GM21515 (cell line): Measurements from ENCODE around the gene NSMF.

Source experiments
- ATAC-seq: cut with Tn5 transposase; IDR thresholded peaks from one replicate; pipeline ENCODE4 v1.9.1; 2021; ENCODE audit not compliant: unreplicated experiment

NSMF gene

DNA sequence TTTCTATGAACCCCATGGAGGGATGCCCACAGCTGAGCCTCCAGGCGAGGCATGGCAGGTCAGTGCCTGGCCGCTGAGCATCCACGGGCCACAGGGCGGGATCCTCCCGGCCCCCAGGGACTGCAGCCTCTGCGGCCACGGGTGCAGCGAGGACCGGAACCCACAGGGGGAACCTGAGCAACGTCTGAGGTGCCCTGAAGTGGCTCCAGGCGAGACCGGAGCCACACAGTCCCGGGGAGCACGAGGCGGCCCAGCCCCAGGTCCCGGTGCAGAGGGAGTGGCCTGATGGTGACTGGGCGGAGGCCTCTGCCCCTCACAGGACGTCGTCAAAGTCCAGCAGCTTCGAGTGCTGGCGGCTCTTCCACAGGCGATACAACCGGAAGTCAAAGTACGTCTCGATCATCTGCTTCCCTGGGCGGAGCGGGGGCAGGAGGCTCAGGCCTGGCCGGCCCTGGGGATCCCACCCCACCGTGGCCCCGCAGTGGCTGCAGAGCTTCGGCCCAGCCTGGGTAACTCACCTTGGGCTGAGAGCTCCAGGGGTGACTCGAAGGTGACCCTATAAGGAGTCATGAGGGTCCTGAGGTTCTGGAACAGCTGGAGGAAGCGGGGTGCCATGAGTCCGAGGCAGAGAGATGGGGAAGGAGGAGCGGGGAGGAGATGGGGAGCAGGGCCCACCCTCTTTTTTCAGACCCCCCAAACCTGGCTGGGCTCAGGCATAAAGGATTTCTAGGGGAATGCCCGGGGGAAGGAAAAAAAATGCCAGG is 9.9 kb downstream of the NSMF start:
- ATAC-seq: no peak

DNA sequence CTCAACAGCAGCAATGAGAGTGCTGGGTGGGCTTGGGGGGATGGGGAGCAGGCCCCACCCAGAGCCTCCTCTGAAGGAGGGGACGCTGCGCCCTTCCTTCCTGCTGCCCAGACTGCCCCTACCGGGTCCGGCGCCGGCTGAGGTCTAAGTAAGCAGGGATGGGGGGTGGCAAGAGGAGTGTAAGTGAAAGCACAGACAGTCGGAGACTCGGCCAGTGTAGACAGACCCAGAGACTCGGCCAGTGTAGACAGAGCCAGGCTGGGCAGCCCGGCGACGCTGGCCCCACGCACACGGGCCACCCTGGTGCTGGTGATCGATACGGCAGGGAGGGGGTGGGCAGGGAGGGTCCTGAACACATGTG is 10.6 kb downstream of the NSMF start:
- no peak for ATAC-seq

DNA sequence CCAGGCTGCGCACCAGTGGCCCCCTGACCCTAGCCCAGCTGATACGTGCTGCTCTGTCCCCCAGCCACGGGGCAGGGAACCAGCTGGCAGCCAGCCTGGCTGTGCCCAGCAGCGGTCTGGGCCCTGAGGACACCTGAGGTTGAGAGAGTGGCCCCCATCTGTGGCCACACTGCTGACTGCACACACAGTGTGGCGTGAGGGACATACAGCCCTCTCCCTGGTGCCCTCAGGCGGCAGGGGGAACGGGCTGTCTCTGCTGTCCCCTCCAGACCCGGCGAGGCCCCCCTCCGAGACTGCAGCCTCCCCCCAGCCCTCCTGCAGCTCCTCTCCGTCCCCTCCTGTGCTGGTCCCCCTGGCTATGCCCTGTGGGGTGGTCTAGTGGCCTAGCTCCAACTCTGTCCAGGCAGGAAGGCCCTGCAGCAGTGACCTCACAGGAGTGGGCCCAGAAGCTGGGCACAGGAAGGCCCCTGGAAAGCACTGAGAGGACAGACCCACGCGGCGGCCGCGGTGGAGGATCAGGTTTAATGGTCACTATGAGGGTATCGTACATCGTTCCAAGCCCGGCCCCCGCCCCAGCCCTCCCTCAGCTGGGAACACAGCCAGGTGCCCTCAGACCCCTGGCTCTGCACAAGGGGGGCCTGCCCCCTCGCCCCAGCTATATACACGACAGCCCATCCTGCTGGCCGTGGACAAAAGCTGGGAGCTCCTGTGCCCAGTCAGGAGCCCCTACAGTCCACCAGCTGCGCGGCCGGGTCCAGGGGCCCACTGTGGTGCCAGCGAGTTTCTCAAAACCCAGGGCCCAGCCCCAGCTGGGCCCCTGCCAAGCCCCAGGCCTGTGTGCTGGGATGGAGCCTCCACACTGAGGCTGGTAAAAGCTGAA is 11.2 kb downstream of the NSMF start:
- no peak for ATAC-seq

DNA sequence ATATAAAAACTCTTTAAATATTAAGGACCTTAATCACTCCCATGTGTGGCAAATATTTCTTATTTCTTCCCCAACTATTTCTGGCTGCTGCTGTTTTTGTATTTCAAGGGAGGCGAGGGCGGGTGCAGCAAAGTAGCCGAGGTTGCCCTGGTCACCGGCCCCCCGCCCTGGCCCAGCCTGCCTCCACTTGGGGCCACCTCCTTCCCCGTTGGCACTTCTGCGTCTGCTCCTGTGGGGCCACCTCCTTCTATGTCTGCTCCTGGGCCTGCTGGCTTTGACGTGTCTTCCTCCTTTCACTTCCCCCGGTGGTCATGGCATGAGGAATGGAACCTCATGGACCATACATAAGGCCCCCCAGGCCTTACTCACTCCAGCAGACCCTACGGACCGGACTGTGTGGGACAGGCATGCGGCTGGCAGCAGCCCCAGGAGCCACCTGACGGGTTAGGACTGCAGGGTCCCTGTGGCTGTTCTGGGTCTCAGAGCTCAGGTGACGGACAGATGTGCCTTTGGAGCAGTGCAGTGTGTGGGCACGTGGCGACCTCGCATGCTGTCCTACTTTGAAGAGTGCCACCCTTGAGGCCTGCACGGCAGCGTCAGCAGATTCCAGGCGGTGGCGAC is 12.2 kb downstream of the NSMF start:
- no peak for ATAC-seq

GRCh38 chr9:137445930-137446431 is 13.2 kb downstream of the NSMF start:
- no peak for ATAC-seq

DNA sequence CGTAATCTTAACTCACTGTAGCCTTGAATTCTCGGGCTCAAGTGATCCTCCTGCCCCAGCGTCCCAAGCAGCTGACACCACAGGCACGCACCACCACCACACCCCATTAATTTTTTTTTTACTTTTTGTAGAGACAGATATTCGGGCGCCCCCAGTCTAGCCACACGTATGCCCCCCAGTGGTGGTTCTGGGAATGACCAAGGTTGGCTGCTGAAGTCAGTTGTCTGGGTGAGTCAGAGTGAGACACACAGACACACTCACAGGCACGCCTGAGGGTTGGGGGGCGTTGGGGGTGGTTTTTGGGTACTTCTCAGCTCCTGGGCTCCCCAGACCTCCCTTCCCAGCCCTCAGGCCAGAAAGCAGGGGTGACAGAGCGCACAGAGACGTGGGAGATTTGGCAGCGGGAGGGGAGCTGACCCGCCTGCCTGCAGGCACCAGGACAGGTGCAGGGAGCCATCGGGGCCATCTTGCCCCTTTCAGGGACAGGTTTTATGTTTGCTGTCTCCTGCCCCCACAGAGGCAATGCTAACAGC is 13.8 kb downstream of the NSMF start:
- peak; percentile 51 for ATAC-seq

DNA sequence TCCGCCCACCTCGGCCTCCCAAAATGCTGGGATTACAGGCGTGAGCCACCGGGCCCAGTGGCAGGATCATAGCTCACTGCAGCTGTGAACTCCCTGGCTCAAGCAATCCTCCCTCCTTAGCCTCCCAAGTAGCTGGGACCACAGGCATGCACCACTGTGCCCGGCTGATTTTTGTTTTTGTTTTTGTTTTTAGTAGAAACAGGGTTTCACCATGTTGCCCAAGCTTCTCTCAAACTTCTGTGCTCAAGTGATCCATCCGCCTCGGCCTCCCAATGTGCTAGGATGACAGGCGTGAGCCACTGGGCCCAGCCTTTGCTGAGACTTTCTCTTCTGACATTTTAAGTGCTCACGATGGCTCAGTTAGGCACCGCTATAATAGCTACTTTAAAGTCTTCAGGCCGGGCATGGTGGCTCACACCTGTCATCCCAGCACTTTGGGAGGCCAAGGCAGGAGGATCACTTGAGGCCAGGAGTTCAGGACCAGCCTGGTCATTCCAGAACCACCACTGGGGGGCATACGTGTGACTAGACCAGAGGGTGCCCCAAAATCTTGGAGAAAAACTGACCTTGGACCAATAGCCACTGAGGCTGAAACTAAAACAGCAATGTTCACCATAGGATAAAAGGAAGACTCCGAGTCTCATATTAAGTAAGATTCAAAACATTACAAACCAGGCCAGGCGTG is 14.9 kb downstream of the NSMF start:
- no peak for ATAC-seq

DNA sequence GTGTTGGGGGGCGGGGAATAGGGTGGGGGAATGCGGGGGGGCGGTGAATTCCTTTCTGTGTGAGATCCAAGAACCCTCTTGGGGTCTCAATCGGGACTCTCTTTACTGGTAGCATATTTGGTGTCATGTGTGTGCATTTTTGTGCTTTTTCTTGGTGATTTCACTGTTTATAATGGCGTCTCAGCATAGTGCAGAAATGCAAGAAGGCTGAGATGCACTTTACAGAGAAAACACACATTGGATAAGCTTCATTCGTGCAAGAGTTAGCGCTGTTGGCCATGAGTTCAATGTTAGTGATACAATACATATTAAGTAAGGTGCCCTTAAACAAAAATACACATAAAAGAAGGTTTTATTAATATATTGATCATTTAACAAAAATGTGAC is 17.2 kb downstream of the NSMF start:
- ATAC-seq: no peak

DNA sequence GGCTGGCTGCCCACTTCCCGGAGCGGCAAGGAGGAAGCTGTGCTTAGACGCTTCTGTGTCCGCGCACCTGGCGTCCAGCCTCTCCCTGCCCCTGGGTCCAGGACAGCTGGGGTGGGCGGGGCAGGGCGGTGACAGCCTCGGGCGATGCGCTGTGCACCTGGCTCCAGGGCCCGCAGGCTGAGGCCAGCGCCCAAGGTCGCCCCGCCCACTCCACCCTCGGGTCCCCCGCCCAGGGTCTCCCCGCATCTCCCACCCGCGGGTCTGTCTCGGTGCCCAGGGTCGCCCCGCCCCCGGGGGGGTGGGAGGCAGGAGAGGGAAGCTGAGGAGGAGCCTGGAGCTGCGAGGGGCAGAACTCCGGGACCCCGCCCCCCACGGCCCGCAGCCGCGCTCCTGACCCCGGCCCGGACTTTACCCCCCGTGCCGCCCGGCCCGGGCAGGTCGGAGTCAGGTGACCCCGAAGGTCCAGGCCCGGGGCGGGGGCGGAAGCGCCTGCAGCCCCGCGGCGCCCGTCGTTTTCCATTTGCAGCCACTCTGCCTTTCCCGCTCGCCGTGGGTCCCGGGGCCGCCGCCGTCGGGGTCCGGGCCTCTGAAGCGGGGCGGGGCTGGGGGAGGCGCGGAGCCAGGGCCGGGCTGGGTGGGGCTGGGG is 17.7 kb downstream of the NSMF start, which contains the start of gene ENTPD8:
ENTPD8 (minus strand) TSS at position 69 of the 646 bp plus-strand sequence. CDS start 3,072 bp downstream, outside the sequence.
- no peak for ATAC-seq

GRCh38 chr9:137439158-137439714 is 19.9 kb downstream of the NSMF start:
- ATAC-seq: no peak

- no peak for ATAC-seq
These were observed 20.5 kb downstream of the NSMF start for GRCh38 chr9:137438591-137439157.

DNA sequence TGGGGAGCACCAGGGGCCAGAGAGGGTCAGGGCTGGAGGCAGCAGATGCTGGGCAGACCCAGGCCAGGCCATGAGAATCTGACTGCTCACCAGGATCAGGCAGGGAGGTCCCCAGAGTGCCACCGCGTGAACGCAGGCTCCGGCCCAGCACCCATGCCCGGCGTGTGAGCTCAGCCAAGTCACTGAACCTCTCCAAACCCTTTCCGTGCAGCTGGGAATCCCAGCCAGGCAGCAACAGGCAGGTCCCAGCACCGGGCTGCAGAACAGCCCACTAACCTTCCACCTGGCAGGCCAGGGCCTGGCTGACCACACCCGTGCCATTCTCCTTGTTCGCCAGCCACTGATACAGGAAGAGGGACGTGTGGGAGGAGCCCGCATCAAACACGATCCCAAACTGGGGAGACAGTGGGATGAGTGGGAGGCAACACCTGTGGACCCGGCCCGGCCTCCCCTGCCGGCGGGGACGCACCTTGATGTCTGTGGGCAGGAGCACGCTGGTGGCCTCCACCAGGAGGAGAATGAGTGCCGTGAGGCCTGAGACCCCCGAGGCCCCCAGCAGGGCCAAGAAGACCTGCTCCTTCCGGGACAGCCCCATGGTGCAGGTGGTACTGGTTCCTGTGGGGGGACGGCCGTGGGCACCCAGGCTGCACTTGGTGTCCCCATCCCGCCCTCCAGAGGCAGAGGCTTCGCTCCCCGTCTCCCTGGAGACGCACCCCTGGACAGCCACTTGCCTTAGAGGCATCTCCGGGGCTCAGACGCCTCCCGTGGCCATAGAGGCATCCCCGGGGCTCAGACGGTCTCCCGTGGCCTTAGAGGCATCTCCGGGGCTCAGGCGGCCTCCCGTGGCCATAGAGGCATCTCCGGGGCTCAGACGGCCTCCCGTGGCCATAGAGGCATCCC is 21.2 kb downstream of the NSMF start:
- no peak for ATAC-seq

DNA sequence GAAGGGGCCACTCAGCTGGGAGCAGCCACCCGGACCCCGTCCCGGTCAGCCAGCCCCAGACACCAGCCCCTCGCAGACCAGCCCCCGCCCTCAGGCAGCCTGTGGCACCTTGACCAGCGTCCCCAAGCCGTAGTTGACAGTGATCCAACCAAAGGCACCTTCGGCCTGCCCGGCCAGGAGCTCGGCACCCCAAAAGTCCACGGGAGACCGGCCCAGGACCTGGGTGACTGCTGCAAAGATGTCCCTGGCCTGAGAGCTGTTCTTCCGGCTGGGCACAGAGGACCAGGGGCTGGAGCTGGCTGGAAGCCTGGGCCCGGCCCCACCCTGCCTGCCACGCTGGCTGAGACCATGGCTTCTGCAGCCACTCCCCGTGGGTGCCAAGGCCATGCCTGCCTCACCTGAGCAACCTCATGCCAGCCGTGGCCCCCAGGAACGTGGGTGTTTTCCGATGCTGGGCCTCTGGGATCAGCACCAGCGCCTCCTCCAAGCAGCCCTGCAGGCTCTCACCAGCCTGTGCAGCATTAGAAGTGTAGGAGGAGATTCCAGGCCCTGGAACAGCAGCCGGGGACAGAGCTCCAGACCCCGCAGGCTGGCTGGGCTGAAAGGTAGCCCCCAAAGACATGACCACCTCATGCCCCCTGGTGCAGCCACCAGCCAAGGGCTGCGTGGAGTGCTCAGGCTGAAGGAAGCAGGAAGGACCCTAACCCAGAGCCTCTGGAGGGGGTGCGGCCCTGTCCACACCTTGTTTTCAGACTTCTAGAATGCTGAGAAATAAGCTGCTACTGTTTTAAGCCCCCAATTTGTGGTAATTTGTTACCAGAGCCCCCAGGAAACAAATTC is 22.2 kb downstream of the NSMF start:
- no peak for ATAC-seq

DNA sequence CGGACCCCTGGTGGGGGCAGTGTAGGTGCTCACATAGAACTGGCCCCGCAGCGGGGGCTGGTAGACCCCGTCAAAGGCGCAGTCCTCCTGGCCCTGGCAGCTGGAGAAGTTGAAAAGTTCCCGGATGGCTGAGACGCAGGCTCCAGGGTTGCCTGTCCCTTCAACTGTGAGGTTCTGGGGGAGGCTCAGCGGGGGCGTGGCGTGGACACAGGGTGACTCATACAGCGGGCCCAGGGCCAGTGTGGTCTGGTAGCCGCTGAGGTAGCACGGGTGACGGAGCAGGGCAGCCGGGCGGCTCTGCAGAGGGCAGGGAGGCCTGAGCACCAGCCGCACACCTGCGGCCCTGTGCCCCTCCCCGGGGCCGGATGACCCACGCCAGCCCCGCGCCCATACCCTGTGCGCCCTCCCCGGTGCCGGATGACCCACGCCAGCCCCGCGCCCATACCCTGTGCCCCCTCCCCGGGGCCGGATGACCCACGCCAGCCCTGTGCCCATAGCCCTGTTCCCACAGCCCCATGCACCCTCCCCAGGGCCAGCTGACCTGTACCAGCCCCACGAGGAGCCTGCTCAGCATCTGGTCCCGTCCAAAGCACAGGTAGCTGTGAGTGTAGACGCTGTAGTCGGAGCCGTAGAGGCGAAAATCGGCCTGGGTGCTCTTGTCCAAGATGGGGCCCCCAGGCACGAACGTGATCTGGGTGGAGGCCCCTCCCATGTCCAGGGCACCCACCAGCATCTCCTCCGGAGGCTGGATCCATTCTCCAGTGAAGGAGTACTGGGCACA is 23.0 kb downstream of the NSMF start:
- no peak for ATAC-seq

DNA sequence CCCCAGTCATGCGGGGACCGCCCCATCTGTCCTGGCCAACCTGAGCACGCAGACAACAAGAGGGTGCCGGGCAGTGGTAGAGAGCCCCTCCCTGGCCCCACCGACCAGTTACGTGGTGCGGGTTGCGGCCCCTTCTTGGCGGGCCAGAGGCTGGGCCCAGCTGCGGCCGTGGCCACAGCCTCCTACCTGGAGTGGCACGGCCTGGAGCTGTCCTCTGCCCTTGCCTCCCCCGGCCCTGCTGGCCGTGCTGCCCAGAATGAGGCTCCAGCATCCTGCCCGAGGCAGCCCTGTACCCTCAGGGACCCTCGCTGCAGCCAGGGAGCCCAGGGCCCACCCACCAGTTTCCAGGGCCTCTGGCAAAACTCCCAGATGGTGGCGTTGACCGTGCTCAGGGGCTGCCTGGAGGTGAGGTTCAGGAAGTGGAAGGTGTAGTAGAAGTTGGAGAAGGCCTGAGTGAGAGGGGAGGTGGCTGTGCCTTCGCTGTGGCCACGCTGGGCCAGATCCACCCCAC is 23.7 kb downstream of the NSMF start:
- no peak for ATAC-seq

DNA sequence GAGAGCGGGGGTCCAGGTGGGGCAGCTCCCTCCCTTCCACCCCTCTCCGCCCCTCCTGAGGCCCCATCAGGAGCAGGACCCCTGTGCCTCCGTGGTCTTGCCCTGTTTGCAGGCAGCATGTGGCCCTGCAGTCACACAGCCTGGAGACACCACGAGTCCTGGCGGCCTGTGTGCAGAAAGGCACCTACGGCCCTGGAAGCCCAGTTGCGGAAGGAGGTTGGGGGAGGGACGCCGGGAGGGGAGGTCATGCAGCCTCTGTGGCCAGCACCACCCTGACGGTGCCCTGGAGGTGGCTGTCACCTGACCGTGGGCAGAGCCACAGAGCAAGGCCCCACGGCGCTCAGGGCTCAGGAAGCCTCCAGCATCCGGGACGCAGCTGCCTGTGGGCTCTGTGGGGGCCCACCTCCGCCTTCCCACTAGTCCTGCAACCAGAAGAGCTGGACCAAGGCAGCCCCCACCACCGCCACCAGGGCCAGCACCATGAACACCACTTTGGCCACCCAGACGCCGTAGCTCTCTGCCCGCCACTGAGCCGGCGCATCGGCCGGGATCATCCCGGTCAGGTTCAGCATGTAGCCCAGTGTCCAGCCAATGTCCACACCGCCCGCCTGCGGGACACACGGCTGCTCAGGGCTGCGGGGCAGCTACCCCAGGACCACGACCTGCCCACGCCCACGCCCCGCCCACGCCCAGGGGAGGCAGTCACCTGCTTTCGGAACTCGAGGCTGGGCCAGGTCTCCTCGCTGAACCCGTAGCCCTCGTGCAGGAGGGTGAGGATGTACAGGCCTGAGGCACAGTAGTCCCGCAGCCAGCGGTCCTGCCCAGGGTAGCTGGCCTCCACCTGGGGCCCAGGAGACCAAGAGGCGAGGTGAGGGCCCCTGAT is 24.4 kb downstream of the NSMF start:
- no peak for ATAC-seq
